Measurements from ENCODE around the gene PHF12.

The PHF12 gene

GRCh38 chr17:28856028-28856574 lies 95.2 kb downstream of the PHF12 start:
- DNase-seq = no peak

GRCh38 chr17:28855336-28855679 lies 96.0 kb downstream of the PHF12 start:
- DNase-seq = no peak
